NCI-H1436 treated with DMSO at 0.1 percent for 48 hours (cell line): Measurements from ENCODE around the gene EN2.

ENCODE experiments used
- DNase-seq: peaks from one replicate; lab custom pipeline; 2025; lab: John Stamatoyannopoulos, UW

The EN2 gene

GRCh38 chr7:155486783-155487508, 29.0 kb downstream of the EN2 start:
- DNase-seq, result no peak

DNA sequence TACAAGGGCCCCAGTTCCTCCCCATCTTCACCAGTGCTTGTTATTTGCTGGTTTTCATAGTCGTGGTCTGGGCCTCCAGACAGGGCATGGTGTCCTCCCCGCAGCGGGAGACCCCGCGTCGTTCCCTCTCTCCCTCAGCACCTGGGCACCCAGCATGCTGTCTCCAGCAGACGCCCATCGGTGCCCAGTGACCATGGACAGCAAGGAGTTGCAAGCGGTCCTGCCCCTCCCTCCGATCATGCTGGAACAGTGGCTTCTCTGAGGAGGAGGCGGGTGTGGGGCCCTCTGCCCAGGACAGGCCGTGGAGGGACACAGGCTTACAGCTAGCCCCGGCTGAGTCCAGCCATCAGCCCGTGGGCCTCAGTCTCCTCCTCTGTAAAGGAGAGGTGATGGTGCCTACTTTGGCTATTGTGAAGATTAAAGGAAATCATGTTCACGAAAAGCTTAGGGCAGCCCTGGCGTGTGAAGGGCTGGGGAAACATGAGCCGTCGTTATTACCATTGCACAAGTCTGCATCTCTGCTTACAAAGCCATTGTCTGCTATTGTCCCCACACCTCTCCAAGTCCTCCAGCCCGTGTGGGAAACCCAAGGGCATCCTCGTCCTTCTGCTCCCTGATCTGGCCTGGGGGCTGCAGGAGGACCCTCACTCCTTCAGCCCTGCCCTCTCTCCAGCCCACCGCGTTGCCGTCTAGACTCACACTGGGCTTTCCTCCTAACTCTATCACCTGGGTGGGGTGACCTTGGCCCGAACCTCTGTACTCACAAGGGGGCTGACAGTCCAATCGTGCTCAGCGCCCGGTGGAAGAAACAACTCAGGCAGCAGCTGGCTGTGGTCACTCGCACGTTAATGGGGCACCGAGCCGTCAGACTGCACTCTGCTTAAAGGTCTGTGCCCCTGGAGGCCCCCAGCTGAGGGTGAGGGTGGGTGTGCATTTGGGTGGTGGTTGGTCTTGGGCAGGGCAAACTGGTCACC, 29.9 kb downstream of the EN2 start:
- DNase-seq, result no peak

DNA sequence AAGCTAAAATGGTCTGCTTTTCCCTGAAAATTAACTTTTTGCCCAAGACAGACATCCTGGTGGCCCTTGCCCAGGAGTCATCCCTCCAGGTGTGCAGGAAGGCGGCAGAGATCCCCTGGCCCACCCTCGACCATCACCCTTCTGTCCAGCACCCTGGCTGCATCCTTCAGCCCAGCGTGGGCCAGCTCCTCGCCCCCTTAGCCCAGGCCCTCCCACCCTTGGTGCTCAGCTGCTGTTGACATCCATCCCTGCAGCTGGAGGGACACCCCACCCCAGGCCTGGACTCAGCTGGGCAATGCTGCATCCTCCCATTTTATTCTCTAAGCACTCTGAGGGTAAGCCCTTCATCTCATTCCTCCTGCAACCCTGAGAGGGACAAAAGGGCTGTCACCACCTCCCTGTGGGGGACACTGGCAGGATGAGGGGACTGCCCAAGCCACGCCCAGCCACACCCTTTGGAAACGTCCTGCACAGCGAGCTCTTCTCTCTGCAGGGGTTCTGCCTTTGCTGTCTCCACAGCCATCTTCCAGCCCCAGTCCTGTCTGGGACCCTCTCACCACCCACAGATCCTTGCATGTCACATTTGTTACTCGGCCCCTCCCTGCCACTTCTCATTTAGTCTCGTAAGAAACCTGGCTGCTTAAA, 30.7 kb downstream of the EN2 start:
- no peak for DNase-seq

GRCh38 chr7:155489158-155489840, 31.4 kb downstream of the EN2 start:
- no peak for DNase-seq

DNA sequence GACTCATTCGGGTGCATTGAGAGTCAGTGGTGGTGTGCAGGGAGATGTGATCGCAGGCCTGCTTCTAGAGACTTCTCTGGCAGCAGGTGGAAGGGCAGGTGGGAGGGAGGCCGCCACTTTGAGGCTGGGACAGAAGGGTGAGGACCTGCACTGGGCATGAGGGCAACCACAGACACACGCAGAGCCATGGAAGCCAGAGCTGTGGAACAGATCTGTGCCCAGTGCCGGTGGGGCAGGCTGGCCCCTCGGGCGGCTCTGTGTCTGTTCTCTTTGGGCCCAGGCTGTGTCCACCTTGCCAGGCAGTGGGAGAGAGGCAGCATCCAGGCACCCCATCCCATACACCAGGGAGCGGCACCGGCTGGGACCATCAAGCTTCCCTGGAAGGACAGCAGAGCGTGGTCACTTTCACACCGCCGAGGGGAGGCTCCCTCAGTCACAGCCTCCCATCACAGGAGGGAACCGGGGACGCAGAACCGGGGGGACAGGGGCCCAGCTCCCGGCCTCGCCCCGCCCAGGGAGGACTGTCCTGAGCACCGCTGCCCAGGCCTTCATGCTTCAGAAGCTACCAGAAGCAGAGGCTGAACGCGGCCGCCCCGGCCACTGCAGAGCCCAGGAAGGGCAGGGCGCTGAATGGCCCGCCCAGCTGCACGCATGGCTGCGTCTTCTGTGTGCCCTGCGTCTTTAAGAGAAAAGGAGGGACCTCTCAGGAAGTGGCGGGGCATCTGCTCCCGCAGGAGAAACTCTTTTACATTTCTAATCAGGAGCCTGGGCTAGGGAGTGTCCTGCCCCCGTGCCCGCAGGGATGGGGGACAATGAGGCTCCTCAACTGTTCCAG, 32.1 kb downstream of the EN2 start:
- DNase-seq, result no peak

- no peak for DNase-seq
Measured at GRCh38 chr7:155490697-155491628, 33.0 kb downstream of the EN2 start.

GRCh38 chr7:155491812-155492211, 33.9 kb downstream of the EN2 start:
- DNase-seq, result no peak

DNA sequence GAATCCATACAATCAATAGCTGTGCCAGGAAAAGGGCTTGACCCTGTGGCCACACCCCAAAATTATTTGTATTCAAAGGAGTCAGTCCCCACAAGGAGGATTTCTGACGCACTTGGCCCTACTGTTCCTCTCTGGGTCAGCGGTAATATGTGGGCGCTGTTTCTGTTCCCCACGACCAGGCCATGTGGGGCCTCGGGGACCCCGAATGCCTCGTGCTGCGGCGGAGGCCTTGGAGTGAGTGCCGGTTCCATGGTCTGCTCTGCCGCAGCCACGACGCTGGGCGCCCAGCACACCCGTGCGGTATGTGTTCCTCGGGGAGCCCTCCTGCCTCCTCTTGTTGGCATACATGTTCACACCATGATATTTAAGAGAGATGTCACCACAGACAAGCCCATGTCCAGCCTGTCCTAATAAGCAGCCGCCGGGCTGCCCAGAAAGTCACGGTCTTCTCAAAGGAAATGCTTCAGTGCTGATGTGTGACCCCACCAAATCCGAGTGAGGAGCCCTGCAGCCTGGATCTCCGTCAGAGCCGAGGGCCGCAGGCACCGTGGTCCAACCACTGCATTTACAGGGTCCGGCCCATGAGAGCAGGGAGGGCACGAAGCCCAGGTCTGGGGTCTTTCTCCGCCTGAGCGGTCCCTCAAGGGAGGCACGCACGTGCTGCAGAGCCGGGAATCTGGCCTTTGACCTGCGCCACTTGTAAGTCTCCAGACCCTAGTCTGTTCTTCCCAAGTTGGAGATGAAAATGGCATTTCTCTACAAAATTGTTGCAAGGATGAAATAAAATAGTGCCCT, 36.0 kb downstream of the EN2 start:
- no peak for DNase-seq

DNA sequence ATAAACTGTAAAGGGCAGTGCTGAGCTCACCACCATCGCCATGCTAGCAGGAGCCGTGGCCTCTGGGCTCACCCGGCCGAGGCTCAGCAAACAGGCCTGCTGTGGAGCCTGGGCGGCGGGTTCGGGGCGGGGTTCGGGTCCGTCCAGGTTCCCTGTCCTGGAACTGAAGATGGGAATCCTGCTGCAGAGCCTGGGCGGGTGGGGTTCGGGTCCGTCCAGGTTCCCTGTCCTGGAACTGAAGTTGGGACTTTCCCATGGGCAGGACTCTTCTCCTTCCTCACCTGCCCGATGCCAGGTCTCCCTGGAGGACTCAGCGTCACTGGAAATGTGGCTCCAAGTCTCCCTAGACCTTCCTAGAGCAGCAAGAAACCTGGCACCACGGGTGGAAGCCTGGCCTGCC, 36.6 kb downstream of the EN2 start:
- no peak for DNase-seq

DNA sequence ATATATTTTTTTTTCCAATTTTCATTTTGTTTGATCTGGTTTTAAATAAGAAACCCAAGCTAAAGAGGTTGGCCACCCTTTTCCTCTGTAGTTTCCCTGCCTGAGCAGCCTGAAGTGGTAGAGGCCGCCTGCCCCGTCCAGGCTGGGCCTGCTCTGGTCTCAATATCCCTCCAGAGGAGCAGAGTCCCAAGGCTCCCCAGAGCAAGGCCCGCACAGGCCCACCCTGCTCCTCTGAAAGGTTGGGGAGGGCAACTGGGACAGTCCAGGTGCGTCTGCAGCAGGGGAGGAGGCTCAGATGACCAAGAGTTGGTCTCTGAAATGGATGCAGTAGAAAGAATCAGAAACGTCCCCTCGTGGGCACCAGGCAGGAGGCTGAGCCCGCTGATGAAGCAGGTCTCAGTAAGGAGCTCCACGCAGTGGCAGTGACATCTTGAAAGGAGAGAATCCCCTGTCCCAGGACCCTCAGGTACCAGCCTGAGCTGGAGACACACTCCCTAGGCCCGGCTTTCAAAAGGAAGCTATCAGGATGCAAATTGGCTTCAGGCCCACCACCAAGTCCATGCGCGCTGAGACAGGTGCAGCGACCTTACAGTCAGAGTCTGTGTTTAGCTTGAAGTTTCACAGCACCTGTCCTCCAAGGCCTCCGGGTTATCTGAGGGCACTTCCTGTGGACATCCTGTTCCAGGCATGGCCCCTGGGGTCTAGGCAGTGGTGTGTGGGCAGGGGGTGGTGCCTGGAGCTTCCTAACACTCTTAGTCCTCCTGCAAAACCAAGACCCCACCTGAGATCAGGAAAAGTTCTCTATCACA, 37.7 kb downstream of the EN2 start:
- DNase-seq, result no peak

- no peak for DNase-seq
Measured at GRCh38 chr7:155496267-155497005, 38.5 kb downstream of the EN2 start.

- no peak for DNase-seq
Measured at GRCh38 chr7:155497149-155497901, 39.4 kb downstream of the EN2 start.

- DNase-seq, result no peak
Measured at GRCh38 chr7:155505422-155505793, 47.5 kb downstream of the EN2 start.

GRCh38 chr7:155506854-155507337, 49.0 kb downstream of the EN2 start:
- DNase-seq, result no peak

- DNase-seq, result no peak
Measured at GRCh38 chr7:155507576-155507975, 49.6 kb downstream of the EN2 start.
